GM18520 (cell line): ENCODE results near the gene OSBPL6.

Source experiments
- ATAC-seq: cut with Tn5 transposase; IDR thresholded peaks from one replicate; pipeline ENCODE4 v1.9.1; 2021; ENCODE audit not compliant: unreplicated experiment

OSBPL6 gene

GRCh38 chr2:178237488-178238153, 43.3 kb downstream of the OSBPL6 start:
- no peak for ATAC-seq

GRCh38 chr2:178238154-178238521, 43.8 kb downstream of the OSBPL6 start:
- ATAC-seq, result no peak

GRCh38 chr2:178238750-178239149, 44.4 kb downstream of the OSBPL6 start:
- ATAC-seq, result no peak

GRCh38 chr2:178241844-178242551, 47.7 kb downstream of the OSBPL6 start:
- ATAC-seq, result no peak

- no peak for ATAC-seq
Observed at GRCh38 chr2:178242552-178242883, 48.2 kb downstream of the OSBPL6 start.

- ATAC-seq, result no peak
Observed at GRCh38 chr2:178243961-178244360, 49.6 kb downstream of the OSBPL6 start.

- no peak for ATAC-seq
Observed at GRCh38 chr2:178244777-178245176, 50.5 kb downstream of the OSBPL6 start.

- ATAC-seq, result no peak
Observed at GRCh38 chr2:178246696-178247095, 52.4 kb downstream of the OSBPL6 start.

GRCh38 chr2:178247250-178247649, 52.9 kb downstream of the OSBPL6 start:
- ATAC-seq, result no peak

- ATAC-seq, result no peak
Observed at GRCh38 chr2:178250429-178250828, 56.1 kb downstream of the OSBPL6 start.

- ATAC-seq, result no peak
Observed at GRCh38 chr2:178251151-178251955, 57.0 kb downstream of the OSBPL6 start.

GRCh38 chr2:178256382-178257042, 62.2 kb downstream of the OSBPL6 start:
- no peak for ATAC-seq

- ATAC-seq, result no peak
Observed at GRCh38 chr2:178257127-178257526, 62.8 kb downstream of the OSBPL6 start.

GRCh38 chr2:178258916-178259315, 64.6 kb downstream of the OSBPL6 start:
- no peak for ATAC-seq

- ATAC-seq, result no peak
Observed at GRCh38 chr2:178263159-178263860, 69.0 kb downstream of the OSBPL6 start.

- no peak for ATAC-seq
Observed at GRCh38 chr2:178264211-178264610, 69.9 kb downstream of the OSBPL6 start.

GRCh38 chr2:178265851-178266250, 71.5 kb downstream of the OSBPL6 start:
- no peak for ATAC-seq

- ATAC-seq, result no peak
Observed at GRCh38 chr2:178266445-178266844, 72.1 kb downstream of the OSBPL6 start.

- no peak for ATAC-seq
Observed at GRCh38 chr2:178267660-178268059, 73.3 kb downstream of the OSBPL6 start.

GRCh38 chr2:178268435-178268834, 74.1 kb downstream of the OSBPL6 start:
- no peak for ATAC-seq
